ENCODE measurements around the gene SPTBN1. TPM values are rescaled to one million over a fixed set of nuclear protein-coding genes. Genes with fewer than 3 reads are reported as not detected.

Gene SPTBN1
- total and polyA plus RNA-seq, 8 donors: 28.7 to 475 (median 193) TPM

GRCh38 chr2:54714996-54715395 is 258.9 kb downstream of the SPTBN1 start:
- Histone ChIP-seq H3K9me3 (no peaks in the 10 kb centered on the region), H3K27ac (no peak overlapping the region), H3K36me3 (no peaks in the 10 kb centered on the region), H3K4me3 (no peak overlapping the region), H3K27me3 (no peaks in the 10 kb centered on the region), H3K4me1 (no peaks in the 10 kb centered on the region)
- 51 to 69% (median 55%) methylated on average over 4 of the region's 4 CpGs for WGBS, 5 donors
- intact Hi-C loops (cut with DNase I; ENCODE audit: low total_unique reads): no loop called here
- no peak for DNase-seq
- TF ChIP-seq POLR2AphosphoS5 (IDR thresholded peaks at IDR 0.05): no peak
- TF ChIP-seq POLR2A (IDR thresholded peaks at IDR 0.05): no peak
- TF ChIP-seq, protein P1, sequence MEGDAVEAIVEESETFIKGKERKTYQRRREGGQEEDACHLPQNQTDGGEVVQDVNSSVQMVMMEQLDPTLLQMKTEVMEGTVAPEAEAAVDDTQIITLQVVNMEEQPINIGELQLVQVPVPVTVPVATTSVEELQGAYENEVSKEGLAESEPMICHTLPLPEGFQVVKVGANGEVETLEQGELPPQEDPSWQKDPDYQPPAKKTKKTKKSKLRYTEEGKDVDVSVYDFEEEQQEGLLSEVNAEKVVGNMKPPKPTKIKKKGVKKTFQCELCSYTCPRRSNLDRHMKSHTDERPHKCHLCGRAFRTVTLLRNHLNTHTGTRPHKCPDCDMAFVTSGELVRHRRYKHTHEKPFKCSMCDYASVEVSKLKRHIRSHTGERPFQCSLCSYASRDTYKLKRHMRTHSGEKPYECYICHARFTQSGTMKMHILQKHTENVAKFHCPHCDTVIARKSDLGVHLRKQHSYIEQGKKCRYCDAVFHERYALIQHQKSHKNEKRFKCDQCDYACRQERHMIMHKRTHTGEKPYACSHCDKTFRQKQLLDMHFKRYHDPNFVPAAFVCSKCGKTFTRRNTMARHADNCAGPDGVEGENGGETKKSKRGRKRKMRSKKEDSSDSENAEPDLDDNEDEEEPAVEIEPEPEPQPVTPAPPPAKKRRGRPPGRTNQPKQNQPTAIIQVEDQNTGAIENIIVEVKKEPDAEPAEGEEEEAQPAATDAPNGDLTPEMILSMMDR (IDR thresholded peaks at IDR 0.05): no peak
- TF ChIP-seq EP300 (IDR thresholded peaks at IDR 0.05): no peak

DNA sequence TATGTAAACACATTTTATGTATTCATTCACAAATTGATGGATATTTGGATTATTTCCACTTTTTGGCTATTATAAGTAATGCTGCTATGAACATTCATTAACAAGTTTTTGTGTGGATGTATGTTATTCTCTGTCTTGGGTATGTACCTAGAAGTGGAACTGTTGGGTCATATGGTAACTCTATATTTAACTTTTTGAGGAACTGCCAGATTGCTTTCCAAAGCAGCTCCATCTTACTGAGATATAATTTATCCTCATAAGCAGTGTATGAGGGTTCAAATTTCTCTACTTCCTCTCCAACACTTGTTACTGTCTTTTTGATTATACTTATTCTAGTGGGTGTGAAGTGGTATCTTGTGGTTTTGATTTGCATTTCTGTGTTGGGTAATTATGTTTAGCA is 260.2 kb downstream of the SPTBN1 start:
- TF ChIP-seq EP300 (IDR thresholded peaks at IDR 0.05) (no peak), POLR2AphosphoS5 (IDR thresholded peaks at IDR 0.05) (no peak), POLR2A (IDR thresholded peaks at IDR 0.05) (no peak)
- TF ChIP-seq, protein P1 (IDR thresholded peaks at IDR 0.05): no peak

DNA sequence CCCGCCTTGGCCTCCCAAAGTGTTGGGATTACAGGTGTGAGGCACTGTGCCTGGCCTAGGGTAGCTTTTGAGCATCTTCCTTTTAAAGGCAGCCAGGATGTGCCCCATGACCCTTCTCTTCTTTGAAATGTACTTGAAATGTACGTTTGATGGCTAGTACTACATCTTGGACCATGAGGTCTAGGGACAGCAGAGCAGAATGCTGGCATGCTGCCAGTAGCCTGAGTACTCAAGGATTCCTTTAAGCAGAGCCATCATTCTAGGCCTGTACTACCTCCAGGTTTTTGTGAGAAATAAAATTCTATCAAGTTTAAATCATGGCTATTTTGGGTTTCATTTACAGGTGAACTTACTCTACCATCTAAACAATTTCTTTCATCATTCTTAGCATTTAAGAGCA is 264.4 kb downstream of the SPTBN1 start:
- WGBS, 5 donors: 60 to 71% (median 68%) methylated on average over 2 of the region's 2 CpGs
- intact Hi-C loops (cut with DNase I; ENCODE audit: low total_unique reads): no loop called here
- H3K27ac ChIP-seq: no peak overlapping the region
- peaks cover 7 to 26% (median 22%) of the 10 kb centered on the region in 4 donors for H3K4me1 ChIP-seq
- TF ChIP-seq EP300 (IDR thresholded peaks at IDR 0.05) (no peak), POLR2A (IDR thresholded peaks at IDR 0.05) (no peak)
- TF ChIP-seq, protein P1 (IDR thresholded peaks at IDR 0.05): no peak
- H3K27me3 ChIP-seq: peaks cover 0 to 13% (median 11%) of the 10 kb centered on the region in 3 donors
- no peaks in the 10 kb centered on the region for H3K9me3 ChIP-seq
- no peaks in the 10 kb centered on the region for H3K36me3 ChIP-seq
- no peak overlapping the region for H3K4me3 ChIP-seq
- no peak for DNase-seq

More for the DNA sequence above, 260.2 kb downstream of the SPTBN1 start:
- no peak for DNase-seq
- H3K27me3 ChIP-seq: no peaks in the 10 kb centered on the region
- H3K27ac ChIP-seq: no peak overlapping the region
- H3K4me3 ChIP-seq: no peak overlapping the region
- H3K4me1 ChIP-seq: no peaks in the 10 kb centered on the region
- intact Hi-C loops (cut with DNase I; ENCODE audit: low total_unique reads): no loop called here
- H3K9me3 ChIP-seq: no peaks in the 10 kb centered on the region
- no peaks in the 10 kb centered on the region for H3K36me3 ChIP-seq

Other genes with a start within 250 kb of the SPTBN1 start
- not detected for gene TSPYL6, start 200.1 kb upstream of the SPTBN1 start, total RNA-seq
- not detected for gene TSPYL6, start 200.1 kb upstream of the SPTBN1 start, polyA plus RNA-seq

Data from stomach (tissue), 9 donors.